ENCODE data around the gene MMP20. TPM values are rescaled to one million over a fixed set of nuclear protein-coding genes. Genes with fewer than 3 reads are reported as not detected.

The MMP20 gene
- total RNA-seq, 4 donors from 2014 or later: not detected

DNA sequence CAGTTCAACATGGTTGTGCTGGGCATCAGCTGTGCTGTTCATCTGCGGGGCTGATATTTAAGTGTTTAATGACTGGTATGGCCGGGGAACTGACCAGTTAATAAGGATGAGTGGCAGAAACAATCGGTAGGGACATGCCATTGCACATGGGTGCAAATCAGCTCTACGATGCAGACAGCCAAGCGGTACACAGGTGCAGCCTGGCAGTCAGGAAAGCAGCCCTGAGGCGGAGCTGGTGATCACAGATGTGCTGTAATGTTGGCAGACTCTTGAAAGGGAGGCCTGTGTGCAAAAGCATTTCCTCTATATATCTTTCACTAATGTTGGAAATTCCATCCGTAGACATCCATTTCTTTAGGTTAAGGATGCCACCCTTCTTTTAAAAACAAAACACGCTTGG, 1.1 kb downstream of the MMP20 start:
- 96% methylated on average over 8 of the region's 8 CpGs for WGBS
- H3K27me3 ChIP-seq: no peaks in the 10 kb centered on the region
- intact Hi-C loops (cut with DNase I): no loop called here
- H3K9me3 ChIP-seq: no peaks in the 10 kb centered on the region
- no peaks in the 10 kb centered on the region for H3K36me3 ChIP-seq
- H3K4me3 ChIP-seq: no peak overlapping the region
- H3K27ac ChIP-seq (replicated peaks in 1 of 4): no peak overlapping the region
- DNase-seq (ENCODE audit: extremely low spot score): peak; percentile 79
- no peaks in the 10 kb centered on the region for H3K4me1 ChIP-seq
- TF ChIP-seq POLR2A (IDR thresholded peaks at IDR 0.05; ENCODE audit: low read depth): no peak

- Histone ChIP-seq H3K27me3 (no peaks in the 10 kb centered on the region), H3K27ac (replicated peaks in 1 of 4) (no peak overlapping the region), H3K36me3 (no peaks in the 10 kb centered on the region), H3K9me3 (no peaks in the 10 kb centered on the region), H3K4me3 (no peak overlapping the region), H3K4me1 (no peaks in the 10 kb centered on the region)
- 82% methylated on average over 5 of the region's 5 CpGs for WGBS
- intact Hi-C loops (cut with DNase I): no loop called here
- DNase-seq (ENCODE audit: extremely low spot score): peak; percentile 31
- TF ChIP-seq POLR2A (IDR thresholded peaks at IDR 0.05; ENCODE audit: low read depth) (no peak), POLR2AphosphoS5 (IDR thresholded peaks at IDR 0.05) (no peak), CTCF (IDR thresholded peaks at IDR 0.05) (no peak), EP300 (IDR thresholded peaks at IDR 0.05) (no peak)
Measured at GRCh38 chr11:102623128-102623527, 2.0 kb downstream of the MMP20 start.

GRCh38 chr11:102622258-102622657, 2.9 kb downstream of the MMP20 start:
- Histone ChIP-seq H3K4me3 (no peak overlapping the region), H3K36me3 (no peaks in the 10 kb centered on the region), H3K9me3 (no peaks in the 10 kb centered on the region), H3K27ac (replicated peaks in 1 of 4) (no peak overlapping the region), H3K4me1 (no peaks in the 10 kb centered on the region), H3K27me3 (no peaks in the 10 kb centered on the region)
- TF ChIP-seq POLR2A (IDR thresholded peaks at IDR 0.05; ENCODE audit: low read depth) (no peak), POLR2AphosphoS5 (IDR thresholded peaks at IDR 0.05) (no peak), CTCF (IDR thresholded peaks at IDR 0.05) (no peak), EP300 (IDR thresholded peaks at IDR 0.05) (no peak)
- peak; percentile 66 for DNase-seq (ENCODE audit: extremely low spot score)
- intact Hi-C loops (cut with DNase I): no loop called here
- 86% methylated on average over 5 of the region's 5 CpGs for WGBS

DNA sequence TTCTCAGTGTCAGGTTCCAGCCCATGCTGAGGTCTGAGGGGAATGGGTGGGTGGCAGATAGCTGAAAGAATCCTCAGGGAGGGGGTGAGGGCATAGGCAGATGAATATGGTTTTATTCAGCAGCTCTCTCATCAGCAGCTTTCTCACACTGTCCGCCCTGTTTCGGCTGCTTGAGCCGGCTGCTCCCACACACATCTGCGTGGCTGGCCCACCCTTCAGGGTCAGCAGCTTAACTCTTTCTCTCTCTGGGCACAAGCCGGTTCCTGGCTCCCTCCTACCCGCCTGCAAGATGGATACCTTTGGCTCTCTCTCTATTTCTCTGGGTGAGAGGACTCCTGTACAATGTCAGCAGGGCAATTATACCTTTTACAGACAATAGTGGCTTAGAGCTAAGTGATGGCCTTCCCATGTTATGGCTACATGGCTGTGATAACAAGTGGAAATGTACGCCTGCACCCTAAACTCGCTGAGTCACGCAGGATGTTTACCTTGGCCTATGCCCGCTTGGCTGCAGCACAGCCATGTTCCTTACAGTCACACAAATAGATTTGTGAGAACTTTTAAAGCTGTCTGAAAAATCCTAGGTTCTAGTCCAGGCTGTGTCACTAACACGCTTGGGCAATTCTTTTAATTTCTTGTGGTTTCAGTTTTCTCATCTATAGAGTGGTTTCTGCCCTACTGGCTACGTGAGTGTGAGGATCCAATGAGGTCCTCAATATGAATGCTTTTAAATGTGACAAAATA, 4.1 kb downstream of the MMP20 start:
- WGBS: 86% methylated on average over 12 of the region's 12 CpGs
- DNase-seq (ENCODE audit: extremely low spot score): peak; percentile 89

GRCh38 chr11:102620179-102620578, 5.0 kb downstream of the MMP20 start:
- Histone ChIP-seq H3K4me1 (no peaks in the 10 kb centered on the region), H3K27me3 (no peaks in the 10 kb centered on the region), H3K27ac (replicated peaks in 1 of 4) (no peak overlapping the region), H3K9me3 (no peaks in the 10 kb centered on the region), H3K4me3 (no peak overlapping the region), H3K36me3 (no peaks in the 10 kb centered on the region)
- TF ChIP-seq POLR2AphosphoS5 (IDR thresholded peaks at IDR 0.05) (no peak), CTCF (IDR thresholded peaks at IDR 0.05) (no peak), EP300 (IDR thresholded peaks at IDR 0.05) (no peak), POLR2A (IDR thresholded peaks at IDR 0.05; ENCODE audit: low read depth) (no peak)
- intact Hi-C loops (cut with DNase I): no loop called here
- DNase-seq (ENCODE audit: extremely low spot score): peak; percentile 19

More for the DNA sequence above, 4.1 kb downstream of the MMP20 start:
- no peak overlapping the region for H3K4me3 ChIP-seq
- no peaks in the 10 kb centered on the region for H3K4me1 ChIP-seq
- intact Hi-C loops (cut with DNase I): no loop called here
- H3K36me3 ChIP-seq: no peaks in the 10 kb centered on the region
- TF ChIP-seq EP300 (IDR thresholded peaks at IDR 0.05) (no peak), POLR2AphosphoS5 (IDR thresholded peaks at IDR 0.05) (no peak), CTCF (IDR thresholded peaks at IDR 0.05) (no peak), POLR2A (IDR thresholded peaks at IDR 0.05; ENCODE audit: low read depth) (no peak)
- no peaks in the 10 kb centered on the region for H3K27me3 ChIP-seq
- no peak overlapping the region for H3K27ac ChIP-seq (replicated peaks in 1 of 4)
- no peaks in the 10 kb centered on the region for H3K9me3 ChIP-seq

All from esophagus muscularis mucosa (tissue), 4 donors.